H9 (cell line): ENCODE measurements around the gene PARD6B. TPM values are rescaled to one million over a fixed set of nuclear protein-coding genes. Genes with fewer than 3 reads are reported as not detected.

Experiments used
- DNase-seq: peaks from one replicate; pipeline ENCODE4 v3.0.0-alpha.2; 2017
- H2AFZ ChIP-seq: one replicate; pipeline ENCODE4 v1.6.1; 2013; ENCODE audit warnings: mild to moderate bottlenecking, low read length, control low read depth, moderate library complexity
- H2AK5ac ChIP-seq: 2 replicates; pipeline ENCODE4 v1.6.1; 2013; ENCODE audit warnings: low read length, control low read depth, mixed read lengths; ENCODE audit not compliant: insufficient read length
- H2BK120ac ChIP-seq: one replicate; pipeline ENCODE4 v1.6.1; 2013; ENCODE audit warnings: low read depth, mild to moderate bottlenecking, low read length, control low read depth, inconsistent platforms; ENCODE audit not compliant: poor library complexity, severe bottlenecking
- H2BK12ac ChIP-seq: 2 replicates; pipeline ENCODE4 v1.6.1; 2013; ENCODE audit warnings: low read length, control low read depth, mixed read lengths, low read depth; ENCODE audit not compliant: insufficient read length
- H2BK15ac ChIP-seq: 2 replicates; pipeline ENCODE4 v1.6.1; 2013; ENCODE audit warnings: low read depth, low read length, control low read depth
- H2BK20ac ChIP-seq: one replicate; pipeline ENCODE4 v1.6.1; 2013; ENCODE audit warnings: low read depth, mild to moderate bottlenecking, low read length, control low read depth, inconsistent platforms; ENCODE audit not compliant: poor library complexity, severe bottlenecking
- H2BK5ac ChIP-seq: 2 replicates; pipeline ENCODE4 v1.6.1; 2013; ENCODE audit warnings: low read length, control low read depth, mixed read lengths; ENCODE audit not compliant: insufficient read length
- H3K14ac ChIP-seq: 2 replicates; pipeline ENCODE4 v1.6.1; 2013; ENCODE audit warnings: low read length, control low read depth; ENCODE audit not compliant: insufficient read depth
- H3K18ac ChIP-seq: 2 replicates; pipeline ENCODE4 v1.6.1; 2013; ENCODE audit warnings: low read depth, mild to moderate bottlenecking, mixed read lengths, low read length, control low read depth; ENCODE audit not compliant: insufficient read length
- H3K23ac ChIP-seq: 2 replicates; pipeline ENCODE4 v1.6.1; 2013; ENCODE audit warnings: low read length, control low read depth, mixed read lengths, low read depth; ENCODE audit not compliant: insufficient read length
- H3K23me2 ChIP-seq: 2 replicates; pipeline ENCODE4 v1.6.1; 2013; ENCODE audit warnings: low read depth, mild to moderate bottlenecking, mixed read lengths, low read length, control low read depth; ENCODE audit not compliant: insufficient read length, poor library complexity, severe bottlenecking
- H3K27ac ChIP-seq: 2 replicates; pipeline ENCODE4 v1.5.1; 2013; ENCODE audit warnings: low read length, control low read depth, mixed read lengths, low read depth; ENCODE audit not compliant: insufficient read length
- H3K27me3 ChIP-seq: 2 replicates; pipeline ENCODE4 v1.6.1; 2013; ENCODE audit warnings: low read length, control low read depth, inconsistent platforms; ENCODE audit not compliant: insufficient read depth
- H3K4ac ChIP-seq: 2 replicates; pipeline ENCODE4 v1.6.1; 2013; ENCODE audit warnings: low read depth, mild to moderate bottlenecking, control low read depth, inconsistent platforms, low read length, moderate library complexity
- H3K4me1 ChIP-seq: 2 replicates; pipeline ENCODE4 v1.6.1; 2013; ENCODE audit warnings: low read length, control low read depth, inconsistent platforms; ENCODE audit not compliant: insufficient read depth
- H3K4me2 ChIP-seq: 2 replicates; pipeline ENCODE4 v1.6.1; 2013; ENCODE audit warnings: low read length, control low read depth, mixed read lengths; ENCODE audit not compliant: insufficient read length, insufficient read depth
- H3K56ac ChIP-seq: 2 replicates; pipeline ENCODE4 v1.6.1; 2013; ENCODE audit warnings: low read depth, mild to moderate bottlenecking, mixed read lengths, low read length, control low read depth; ENCODE audit not compliant: insufficient read length
- H3K79me1 ChIP-seq: 2 replicates; pipeline ENCODE4 v1.6.1; 2013; ENCODE audit warnings: low read depth, mild to moderate bottlenecking, moderate library complexity, low read length, control low read depth, inconsistent platforms; ENCODE audit not compliant: insufficient read depth, poor library complexity, severe bottlenecking
- H3K79me2 ChIP-seq: 2 replicates; pipeline ENCODE4 v1.6.1; 2013; ENCODE audit warnings: low read length, control low read depth, inconsistent platforms; ENCODE audit not compliant: insufficient read depth
- H3K9ac ChIP-seq: 2 replicates; pipeline ENCODE4 v1.6.1; 2013; ENCODE audit warnings: low read length, control low read depth, mixed read lengths; ENCODE audit not compliant: insufficient read length; ENCODE audit errors: extremely low read depth
- H3K9me3 ChIP-seq: one replicate; pipeline ENCODE4 v1.6.1; 2013; ENCODE audit warnings: low read depth, low read length, inconsistent platforms; ENCODE audit not compliant: control insufficient read depth
- H3T11ph ChIP-seq: one replicate; pipeline ENCODE4 v1.6.1; 2013; ENCODE audit warnings: mild to moderate bottlenecking, low read length, control low read depth, inconsistent platforms
- H4K20me1 ChIP-seq: one replicate; pipeline ENCODE4 v1.6.1; 2013; ENCODE audit not compliant: control insufficient read depth, insufficient read length, insufficient read depth
- H4K5ac ChIP-seq: 2 replicates; pipeline ENCODE4 v1.6.1; 2013; ENCODE audit warnings: low read depth, mild to moderate bottlenecking, mixed read lengths, low read length, control low read depth; ENCODE audit not compliant: insufficient read length
- H4K8ac ChIP-seq: replicated peaks from 2 replicates; pipeline ENCODE4 v1.6.1; 2013; ENCODE audit warnings: low read length, control low read depth, mixed read lengths, low read depth; ENCODE audit not compliant: insufficient read length
- H4K91ac ChIP-seq: 2 replicates; pipeline ENCODE4 v1.6.1; 2013; ENCODE audit warnings: low read depth, mild to moderate bottlenecking, moderate library complexity, mixed read lengths, low read length, control low read depth; ENCODE audit not compliant: insufficient read length
- H3K27ac Mint-ChIP-seq, 3 experiments: 2 replicates in 2 of 3; 3 replicates in 1 of 3; pipeline ENCODE4 v1.8.0; 2020 to 2021; ENCODE audit warnings: mixed read lengths in 3 of 3, mild to moderate bottlenecking in 1 of 3, moderate library complexity in 1 of 3
- H3K27me3 Mint-ChIP-seq: 2 replicates; pipeline ENCODE4 v1.8.0; 2021; ENCODE audit warnings: low read depth, mild to moderate bottlenecking, moderate library complexity, mixed read lengths
- H3K36me3 Mint-ChIP-seq, 3 experiments: 2 replicates in 2 of 3; 3 replicates in 1 of 3; pipeline ENCODE4 v1.8.0; 2020 to 2021; ENCODE audit warnings: low read depth in 3 of 3, mixed read lengths in 3 of 3; ENCODE audit not compliant: insufficient read depth in 1 of 3
- H3K4me1 Mint-ChIP-seq, 2 experiments: 2 replicates each; pipeline ENCODE4 v1.8.0; 2020; ENCODE audit warnings: mixed read lengths in 2 of 2
- H3K4me3 Mint-ChIP-seq, 2 experiments: 2 replicates in 1 of 2; 3 replicates in 1 of 2; pipeline ENCODE4 v1.8.0; 2020 to 2021; ENCODE audit warnings: mild to moderate bottlenecking in 2 of 2, mixed read lengths in 2 of 2, moderate library complexity in 1 of 2
- H3K9me3 Mint-ChIP-seq, 2 experiments: 2 replicates in 1 of 2; 3 replicates in 1 of 2; pipeline ENCODE4 v1.8.0; 2020; ENCODE audit warnings: mild to moderate bottlenecking in 2 of 2, mixed read lengths in 2 of 2, moderate library complexity in 1 of 2
- WGBS: extraction: QIAGEN DNeasy Blood & Tissue Kit; methylation state at CpG from one replicate; pipeline ENCODE4 v1.1.7; 2013; ENCODE audit warnings: missing lambda C conversion rate, low lambda C conversion rate, mixed read lengths; ENCODE audit not compliant: insufficient read length; ENCODE audit errors: extremely low coverage; 5-methylcytosine and 5-hydroxymethylcytosine counted together
- total RNA-seq: library from RNA; stranded (reverse); gene quantifications from 2 replicates; pipeline ENCODE4 v1.2.1, GENCODE V29; 2021
- TF ChIP-seq, protein P1 (sequence below): fragments of 200-600 bp; sonication (generic); conservative IDR thresholded peaks from 3 replicates; pipeline ENCODE4 v1.8.0; 2021; ENCODE audit warnings: antibody characterized with exemption, mild to moderate bottlenecking

Gene PARD6B
- total RNA-seq, 1 experiment from 2014 or later: 27.4 TPM

DNA sequence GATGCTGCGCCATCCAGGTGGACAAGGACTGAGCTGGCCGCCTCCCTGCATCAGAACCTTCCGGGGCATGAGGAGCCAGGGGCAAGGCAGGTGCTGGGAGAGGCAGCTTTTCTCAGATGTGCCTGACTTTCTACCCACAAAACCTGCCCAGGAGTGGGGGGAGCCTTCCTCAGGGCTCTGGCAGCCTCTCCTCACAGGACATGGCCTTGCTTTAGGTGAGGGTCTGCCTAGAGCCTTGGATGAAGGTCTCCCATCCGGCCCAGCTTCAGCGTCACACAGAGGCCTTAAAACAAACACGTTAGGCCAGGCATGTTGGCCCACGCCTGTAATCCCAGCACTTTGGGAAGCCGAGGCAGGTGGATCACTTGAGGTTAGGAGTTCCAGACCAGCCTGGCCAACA, 70.9 kb downstream of the PARD6B start:
- Histone ChIP-seq H3K27me3 (no peaks in the 10 kb centered on the region), H3K4ac (no peak overlapping the region), H2BK12ac (no peak overlapping the region), H4K5ac (no peak overlapping the region), H4K20me1 (no peaks in the 10 kb centered on the region), H4K8ac (no peak overlapping the region), H3K79me2 (peaks cover 3% of the 10 kb centered on the region; the same call in 1 of the 2 replicates), H3K9ac (no peak overlapping the region), H2AK5ac (no peak overlapping the region), H2BK5ac (no peak overlapping the region), H3K18ac (no peak overlapping the region), H4K91ac (no peak overlapping the region), H3K4me1 (no peaks in the 10 kb centered on the region), H2BK120ac (no peak overlapping the region), H3K27ac (no peak overlapping the region), H3K56ac (no peak overlapping the region), H3K4me2 (no peak overlapping the region), H2BK20ac (no peak overlapping the region), H3T11ph (no peak overlapping the region), H3K14ac (no peak overlapping the region), H3K9me3 (no peaks in the 10 kb centered on the region), H2BK15ac (no peak overlapping the region), H2AFZ (no peak overlapping the region), H3K79me1 (no peaks in the 10 kb centered on the region), H3K23ac (no peak overlapping the region), H3K23me2 (no peaks in the 10 kb centered on the region)
- H3K36me3 Mint-ChIP-seq: no peaks in the 10 kb centered on the region
- H3K9me3 Mint-ChIP-seq: no peaks in the 10 kb centered on the region
- no peak for DNase-seq
- TF ChIP-seq, protein P1, sequence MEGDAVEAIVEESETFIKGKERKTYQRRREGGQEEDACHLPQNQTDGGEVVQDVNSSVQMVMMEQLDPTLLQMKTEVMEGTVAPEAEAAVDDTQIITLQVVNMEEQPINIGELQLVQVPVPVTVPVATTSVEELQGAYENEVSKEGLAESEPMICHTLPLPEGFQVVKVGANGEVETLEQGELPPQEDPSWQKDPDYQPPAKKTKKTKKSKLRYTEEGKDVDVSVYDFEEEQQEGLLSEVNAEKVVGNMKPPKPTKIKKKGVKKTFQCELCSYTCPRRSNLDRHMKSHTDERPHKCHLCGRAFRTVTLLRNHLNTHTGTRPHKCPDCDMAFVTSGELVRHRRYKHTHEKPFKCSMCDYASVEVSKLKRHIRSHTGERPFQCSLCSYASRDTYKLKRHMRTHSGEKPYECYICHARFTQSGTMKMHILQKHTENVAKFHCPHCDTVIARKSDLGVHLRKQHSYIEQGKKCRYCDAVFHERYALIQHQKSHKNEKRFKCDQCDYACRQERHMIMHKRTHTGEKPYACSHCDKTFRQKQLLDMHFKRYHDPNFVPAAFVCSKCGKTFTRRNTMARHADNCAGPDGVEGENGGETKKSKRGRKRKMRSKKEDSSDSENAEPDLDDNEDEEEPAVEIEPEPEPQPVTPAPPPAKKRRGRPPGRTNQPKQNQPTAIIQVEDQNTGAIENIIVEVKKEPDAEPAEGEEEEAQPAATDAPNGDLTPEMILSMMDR: no peak
- no peak overlapping the region for H3K4me3 Mint-ChIP-seq
- WGBS: no CpG with 5 or more reads among the region's 8 CpGs
- no peaks in the 10 kb centered on the region for H3K27me3 Mint-ChIP-seq
- peak overlapping the region in 1 of 3 experiments; percentile 94; a peak in 2 of 7 replicates for H3K27ac Mint-ChIP-seq
- peaks cover 23 to 41% of the 10 kb centered on the region in 2 experiments for H3K4me1 Mint-ChIP-seq
